Smooth muscle cell of the umbilical artery (primary cell): ENCODE results near the gene KCNV2. TPM values are rescaled to one million over a fixed set of nuclear protein-coding genes. Genes with fewer than 3 reads are reported as not detected.

Source experiments
- total RNA-seq: library from RNA; depleted of rRNA; stranded (reverse); fragments of >200 nt; gene quantifications from 2 replicates; pipeline ENCODE4 v1.2.3, GENCODE V29; 2014

KCNV2 gene
- not detected in 2 replicates for total RNA-seq

DNA sequence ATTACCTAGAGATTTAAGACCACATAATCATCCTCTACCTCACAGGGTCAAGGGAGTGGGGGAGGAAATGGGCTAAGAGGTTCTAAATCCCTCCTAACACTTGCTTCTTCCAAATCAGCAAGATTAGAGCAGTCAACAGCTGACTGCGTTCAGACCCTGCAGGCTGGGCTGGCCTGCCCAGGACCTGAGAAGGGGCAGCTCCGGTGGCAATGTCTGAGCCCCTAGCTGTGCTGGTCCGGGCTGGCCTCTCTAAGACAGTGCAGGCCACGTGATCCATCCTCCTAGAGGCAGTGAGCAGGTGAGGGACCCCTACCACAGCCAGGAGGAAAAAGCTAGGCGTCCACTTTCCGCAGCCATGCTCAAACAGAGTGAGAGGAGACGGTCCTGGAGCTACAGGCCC lies at the start of gene KCNV2:
KCNV2 (plus strand) TSS at position 126 of the 400 bp plus-strand sequence; CDS start at position 356, 230 bp downstream.

Other genes with a start within 250 kb of the KCNV2 start
- gene VLDLR, start 95.7 kb upstream of the KCNV2 start, total RNA-seq, result 46.9 and 50.5 TPM in 2 replicates
- 53.2 and 82.7 TPM in 2 replicates for gene PUM3, start 126.6 kb downstream of the KCNV2 start, total RNA-seq